Panc1 (cell line): ENCODE measurements around the gene SLC25A39. TPM values are rescaled to one million over a fixed set of nuclear protein-coding genes. Genes with fewer than 3 reads are reported as not detected.
A peak's percentile ranks its signal among the peaks of the same experiment; 100 is the strongest.

Experiments
- ATAC-seq: fragments of 200-7000 bp; cut with Tn5 transposase; 2 replicates; pipeline ENCODE4 v1.9.1; 2020; ENCODE audit warnings: mild to moderate bottlenecking, moderate library complexity
- BruUV-seq: library from RNA; stranded (reverse); fragments of 400-500 nt; replicated peaks from 2 replicates; lab custom pipeline; 2021; lab: Mats Ljungman, UMichigan
- CTCF ChIA-PET: fragments of 300-600 bp; sonication (Branson Sonifier 250); formaldehyde crosslinking; loops from one replicate; lab custom pipeline; 2022; ENCODE audit warnings: antibody characterized with exemption; lab: Charles Lee
- POLR2A ChIA-PET: fragments of 300-600 bp; sonication (Branson Sonifier 250); formaldehyde crosslinking; loops from one replicate; lab custom pipeline; 2022; ENCODE audit warnings: antibody characterized with exemption; lab: Charles Lee
- DNase-seq: peaks from one replicate; pipeline ENCODE4 v3.0.0-alpha.2; 2010; ENCODE audit warnings: low read depth, low spot score
- H3K27ac ChIP-seq: 2 replicates; pipeline ENCODE4 v1.5.1; 2011; ENCODE audit warnings: mild to moderate bottlenecking, low read length, inconsistent platforms
- H3K27me3 ChIP-seq: fragments of 200-500 bp; sonication (Bioruptor generic); 2 replicates; pipeline ENCODE4 v1.6.0; 2014; ENCODE audit warnings: low read length, inconsistent platforms; ENCODE audit not compliant: control insufficient read depth, insufficient read depth
- H3K36me3 ChIP-seq: fragments of 200-500 bp; sonication (Bioruptor generic); 2 replicates; pipeline ENCODE4 v1.5.1; 2014; ENCODE audit warnings: inconsistent platforms, mild to moderate bottlenecking, low read length, moderate library complexity; ENCODE audit not compliant: control insufficient read depth, insufficient read depth
- H3K4me1 ChIP-seq: 2 replicates; pipeline ENCODE4 v1.5.1; 2011; ENCODE audit warnings: inconsistent platforms, mild to moderate bottlenecking, low read length, moderate library complexity; ENCODE audit not compliant: control insufficient read depth, insufficient read depth
- H3K4me3 ChIP-seq, 2 experiments: 2 replicates each; pipeline ENCODE4 v1.5.1; 2011 to 2012; ENCODE audit warnings: low read depth in 2 of 2, low read length in 2 of 2, mild to moderate bottlenecking in 2 of 2, inconsistent platforms in 1 of 2, moderate library complexity in 1 of 2
- H3K9me3 ChIP-seq: fragments of 200-500 bp; sonication (Bioruptor generic); 2 replicates; pipeline ENCODE4 v1.5.1; 2014; ENCODE audit warnings: low read depth, mild to moderate bottlenecking, inconsistent platforms, low read length, moderate library complexity; ENCODE audit not compliant: control insufficient read depth, insufficient read depth
- POLR2AphosphoS5 ChIP-seq: IDR thresholded peaks from 2 replicates; pipeline ENCODE4 v1.6.1; 2012; ENCODE audit warnings: mild to moderate bottlenecking, low read depth, low read length, moderate library complexity
- SIN3A ChIP-seq: IDR thresholded peaks from 2 replicates; pipeline ENCODE4 v1.6.1; 2012; ENCODE audit warnings: low read depth, mild to moderate bottlenecking, low read length, moderate library complexity, borderline replicate concordance; ENCODE audit not compliant: insufficient read depth
- TCF7L2 ChIP-seq: IDR thresholded peaks from 2 replicates; pipeline ENCODE4 v1.6.1; 2011; ENCODE audit warnings: mild to moderate bottlenecking, low read depth, low read length, inconsistent platforms
- in situ Hi-C: cut with HindIII; loops from 2 replicates; pipeline ENCODE4 v1.10.0; 2016; ENCODE audit warnings: low sequenced_read_pairs, low pct_unique_long_range_greater_than_20kb
- intact Hi-C: fragments of 100-400 bp; cut with micrococcal nuclease; formaldehyde crosslinking; loops from one replicate; pipeline ENCODE4 v1.10.0; 2022; ENCODE audit not compliant: unreplicated experiment
- total RNA-seq: library from RNA; stranded (reverse); gene quantifications from one replicate; pipeline ENCODE4 v1.2.1, GENCODE V29; 2021; ENCODE audit not compliant: unreplicated experiment
- TF ChIP-seq, protein P1 (sequence below): fragments of 450-650 bp; IDR thresholded peaks from 2 replicates; pipeline ENCODE4 v1.5.1; 2017; ENCODE audit warnings: mild to moderate bottlenecking
- TF ChIP-seq, protein P2 (sequence below), 2 experiments: IDR thresholded peaks; 2 replicates each; pipeline ENCODE4 v1.6.1; 2011 to 2012; ENCODE audit warnings: low read depth in 2 of 2, control low read depth in 1 of 2, low read length in 1 of 2, mild to moderate bottlenecking in 1 of 2, moderate library complexity in 1 of 2; ENCODE audit not compliant: insufficient read depth in 1 of 2

The SLC25A39 gene
- total RNA-seq, 1 experiment from 2014 or later = 138 TPM

DNA sequence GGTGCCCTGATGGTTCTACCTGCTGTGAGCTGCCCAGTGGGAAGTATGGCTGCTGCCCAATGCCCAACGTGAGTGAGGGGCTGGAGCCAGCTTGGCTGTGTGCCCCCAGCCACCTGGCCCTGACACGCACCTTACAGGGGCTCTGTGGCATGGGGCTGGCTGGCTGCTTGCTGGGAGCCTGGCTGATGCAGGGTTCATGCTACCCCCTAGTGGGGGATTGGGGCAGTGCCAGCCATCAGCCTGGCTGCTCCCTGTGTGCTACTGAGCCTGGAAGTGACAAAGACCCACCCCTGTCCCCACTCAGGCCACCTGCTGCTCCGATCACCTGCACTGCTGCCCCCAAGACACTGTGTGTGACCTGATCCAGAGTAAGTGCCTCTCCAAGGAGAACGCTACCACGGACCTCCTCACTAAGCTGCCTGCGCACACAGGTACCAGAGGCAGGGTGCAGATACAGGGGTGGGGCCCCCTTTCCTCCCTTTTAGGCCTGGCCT, 26.2 kb upstream of the SLC25A39 start:
- H3K4me1 ChIP-seq = no peaks in the 10 kb centered on the region
- peak; percentile 82 for ATAC-seq
- CTCF ChIA-PET = no interaction called here
- in situ Hi-C loops (no loop called here), intact Hi-C loops (no loop called here)
- no peaks in the 10 kb centered on the region for H3K27me3 ChIP-seq
- no TSS peak for BruUV-seq
- no peak for DNase-seq
- POLR2A ChIA-PET = no interaction called here
- no peak overlapping the region for H3K4me3 ChIP-seq
- H3K9me3 ChIP-seq = no peaks in the 10 kb centered on the region
- H3K27ac ChIP-seq = no peak overlapping the region
- H3K36me3 ChIP-seq = no peaks in the 10 kb centered on the region
- TF ChIP-seq, protein P1, sequence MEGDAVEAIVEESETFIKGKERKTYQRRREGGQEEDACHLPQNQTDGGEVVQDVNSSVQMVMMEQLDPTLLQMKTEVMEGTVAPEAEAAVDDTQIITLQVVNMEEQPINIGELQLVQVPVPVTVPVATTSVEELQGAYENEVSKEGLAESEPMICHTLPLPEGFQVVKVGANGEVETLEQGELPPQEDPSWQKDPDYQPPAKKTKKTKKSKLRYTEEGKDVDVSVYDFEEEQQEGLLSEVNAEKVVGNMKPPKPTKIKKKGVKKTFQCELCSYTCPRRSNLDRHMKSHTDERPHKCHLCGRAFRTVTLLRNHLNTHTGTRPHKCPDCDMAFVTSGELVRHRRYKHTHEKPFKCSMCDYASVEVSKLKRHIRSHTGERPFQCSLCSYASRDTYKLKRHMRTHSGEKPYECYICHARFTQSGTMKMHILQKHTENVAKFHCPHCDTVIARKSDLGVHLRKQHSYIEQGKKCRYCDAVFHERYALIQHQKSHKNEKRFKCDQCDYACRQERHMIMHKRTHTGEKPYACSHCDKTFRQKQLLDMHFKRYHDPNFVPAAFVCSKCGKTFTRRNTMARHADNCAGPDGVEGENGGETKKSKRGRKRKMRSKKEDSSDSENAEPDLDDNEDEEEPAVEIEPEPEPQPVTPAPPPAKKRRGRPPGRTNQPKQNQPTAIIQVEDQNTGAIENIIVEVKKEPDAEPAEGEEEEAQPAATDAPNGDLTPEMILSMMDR = peak; percentile 87
- TF ChIP-seq, protein P2, sequence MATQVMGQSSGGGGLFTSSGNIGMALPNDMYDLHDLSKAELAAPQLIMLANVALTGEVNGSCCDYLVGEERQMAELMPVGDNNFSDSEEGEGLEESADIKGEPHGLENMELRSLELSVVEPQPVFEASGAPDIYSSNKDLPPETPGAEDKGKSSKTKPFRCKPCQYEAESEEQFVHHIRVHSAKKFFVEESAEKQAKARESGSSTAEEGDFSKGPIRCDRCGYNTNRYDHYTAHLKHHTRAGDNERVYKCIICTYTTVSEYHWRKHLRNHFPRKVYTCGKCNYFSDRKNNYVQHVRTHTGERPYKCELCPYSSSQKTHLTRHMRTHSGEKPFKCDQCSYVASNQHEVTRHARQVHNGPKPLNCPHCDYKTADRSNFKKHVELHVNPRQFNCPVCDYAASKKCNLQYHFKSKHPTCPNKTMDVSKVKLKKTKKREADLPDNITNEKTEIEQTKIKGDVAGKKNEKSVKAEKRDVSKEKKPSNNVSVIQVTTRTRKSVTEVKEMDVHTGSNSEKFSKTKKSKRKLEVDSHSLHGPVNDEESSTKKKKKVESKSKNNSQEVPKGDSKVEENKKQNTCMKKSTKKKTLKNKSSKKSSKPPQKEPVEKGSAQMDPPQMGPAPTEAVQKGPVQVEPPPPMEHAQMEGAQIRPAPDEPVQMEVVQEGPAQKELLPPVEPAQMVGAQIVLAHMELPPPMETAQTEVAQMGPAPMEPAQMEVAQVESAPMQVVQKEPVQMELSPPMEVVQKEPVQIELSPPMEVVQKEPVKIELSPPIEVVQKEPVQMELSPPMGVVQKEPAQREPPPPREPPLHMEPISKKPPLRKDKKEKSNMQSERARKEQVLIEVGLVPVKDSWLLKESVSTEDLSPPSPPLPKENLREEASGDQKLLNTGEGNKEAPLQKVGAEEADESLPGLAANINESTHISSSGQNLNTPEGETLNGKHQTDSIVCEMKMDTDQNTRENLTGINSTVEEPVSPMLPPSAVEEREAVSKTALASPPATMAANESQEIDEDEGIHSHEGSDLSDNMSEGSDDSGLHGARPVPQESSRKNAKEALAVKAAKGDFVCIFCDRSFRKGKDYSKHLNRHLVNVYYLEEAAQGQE (IDR thresholded peaks at IDR 0.05; ENCODE audit: insufficient read depth in 1 of 2, low read depth in 2 of 2, low read length in 1 of 2) = no peak

DNA sequence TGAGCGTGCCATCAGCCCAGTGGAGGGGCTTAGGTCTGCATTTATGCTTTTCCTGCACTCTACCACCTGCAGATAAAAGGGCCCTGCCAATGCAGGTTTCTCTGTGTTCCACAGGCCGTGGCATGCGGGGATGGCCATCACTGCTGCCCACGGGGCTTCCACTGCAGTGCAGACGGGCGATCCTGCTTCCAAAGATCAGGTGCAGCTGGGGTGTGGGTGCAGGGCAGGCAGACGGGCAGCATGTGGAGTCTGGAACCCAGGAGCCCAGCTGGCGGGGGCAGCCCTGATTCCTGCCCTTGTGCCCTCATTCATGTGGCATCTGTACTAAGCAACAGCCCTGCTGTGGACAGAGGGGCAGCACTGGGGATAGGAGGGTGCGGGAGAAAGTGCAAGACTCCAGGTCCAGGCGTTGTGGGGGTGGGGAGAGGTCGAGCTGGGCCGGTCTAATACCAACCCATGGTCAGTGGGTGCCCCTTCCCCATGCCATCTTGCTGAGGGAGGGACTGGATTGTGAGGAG, 25.0 kb upstream of the SLC25A39 start:
- H3K36me3 ChIP-seq = peaks cover 4% of the 10 kb centered on the region; the same call in 1 of the 2 replicates
- BruUV-seq = no TSS peak
- intact Hi-C loops = no loop called here
- DNase-seq (no peak), ATAC-seq (no peak)
- H3K4me1 ChIP-seq = no peaks in the 10 kb centered on the region
- H3K27ac ChIP-seq = no peak overlapping the region
- no peaks in the 10 kb centered on the region for H3K27me3 ChIP-seq
- no peaks in the 10 kb centered on the region for H3K9me3 ChIP-seq
- TF ChIP-seq TCF7L2 (no peak), SIN3A (no peak), POLR2AphosphoS5 (no peak)
- TF ChIP-seq, protein P1 = no peak
- TF ChIP-seq, protein P2 (IDR thresholded peaks at IDR 0.05; ENCODE audit: insufficient read depth in 1 of 2, low read depth in 2 of 2, low read length in 1 of 2) = no peak
- in situ Hi-C loops = no loop called here
- POLR2A ChIA-PET = interaction anchor here (0.6 kb wide), 1 partner anchor 39 kb away, joined by 3 read pairs; no protein-coding TSS in a partner anchor
- no peak overlapping the region for H3K4me3 ChIP-seq
- CTCF ChIA-PET = no interaction called here
